Common myeloid progenitor, CD34-positive (primary cell): Measurements from ENCODE around the gene CCDC122.
"Not testable (repeated sequence)": the region's sequence is repeated elsewhere in the genome, so short reads cannot be mapped to it uniquely, and the experiment has no call there.

Experiments
- CTCF ChIA-PET: fragments of 350-600 bp; sonication (Branson Sonifier 250); formaldehyde crosslinking; loops from one replicate; lab custom pipeline; 2021; ENCODE audit warnings: antibody characterized with exemption; lab: Charles Lee
- POLR2A ChIA-PET: fragments of 350-600 bp; sonication (Branson Sonifier 250); formaldehyde crosslinking; loops from one replicate; lab custom pipeline; 2021; ENCODE audit warnings: antibody characterized with exemption; lab: Charles Lee
- DNase-seq, 3 donors: peaks; one replicate each; pipeline versions ENCODE4 v3.0.0 to v3.0.0-alpha.2; 2013
- H3K27ac ChIP-seq, 2 experiments: 1 replicate in 1 of 2; 2 replicates in 1 of 2; pipeline ENCODE4 v1.7.0; 2013; ENCODE audit warnings: inconsistent platforms in 2 of 2, low read length in 2 of 2, mild to moderate bottlenecking in 2 of 2, low read depth in 1 of 2, moderate library complexity in 1 of 2; ENCODE audit not compliant: severe bottlenecking in 2 of 2, insufficient read depth in 1 of 2, poor library complexity in 1 of 2
- H3K27me3 ChIP-seq, 5 experiments: replicated peaks in 2 of 5; 1 replicate in 3 of 5; 2 replicates in 2 of 5; pipeline versions ENCODE4 v1.6.1 to v1.7.0; 2013; ENCODE audit warnings: low read length in 4 of 5, mild to moderate bottlenecking in 2 of 5, moderate library complexity in 2 of 5, inconsistent platforms in 1 of 5; ENCODE audit not compliant: insufficient read depth in 5 of 5, control insufficient read depth in 4 of 5
- H3K36me3 ChIP-seq, 4 experiments: 1 replicate in 2 of 4; 2 replicates in 2 of 4; pipeline versions ENCODE4 v1.6.1 to v1.7.0; 2013; ENCODE audit warnings: low read length in 3 of 4, control low read depth in 1 of 4, mild to moderate bottlenecking in 1 of 4; ENCODE audit not compliant: control insufficient read depth in 4 of 4, insufficient read depth in 4 of 4
- H3K4me1 ChIP-seq, 4 experiments: 1 replicate in 3 of 4; 2 replicates in 1 of 4; pipeline versions ENCODE4 v1.6.1 to v1.7.1; 2013; ENCODE audit warnings: low read length in 3 of 4, mild to moderate bottlenecking in 3 of 4, control low read depth in 1 of 4, inconsistent platforms in 1 of 4, moderate library complexity in 1 of 4; ENCODE audit not compliant: control insufficient read depth in 4 of 4, insufficient read depth in 4 of 4; ENCODE audit errors: control extremely low read depth in 1 of 4
- H3K4me3 ChIP-seq, 7 experiments: 1 replicate in 4 of 7; 2 replicates in 3 of 7; pipeline versions ENCODE4 v1.5.1 to v1.7.0; 2013; ENCODE audit warnings: mild to moderate bottlenecking in 7 of 7, low read length in 6 of 7, moderate library complexity in 6 of 7, inconsistent platforms in 2 of 7, low read depth in 2 of 7, control low read depth in 1 of 7; ENCODE audit not compliant: insufficient read depth in 4 of 7, control insufficient read depth in 1 of 7; ENCODE audit errors: extremely low read depth in 1 of 7
- H3K9me3 ChIP-seq, 5 experiments: 1 replicate in 4 of 5; 2 replicates in 1 of 5; pipeline versions ENCODE4 v1.6.1 to v1.7.1; 2013; ENCODE audit warnings: low read length in 4 of 5, mild to moderate bottlenecking in 2 of 5, inconsistent platforms in 1 of 5, low read depth in 1 of 5, moderate library complexity in 1 of 5; ENCODE audit not compliant: control insufficient read depth in 4 of 5, insufficient read depth in 2 of 5; ENCODE audit errors: control extremely low read depth in 1 of 5
- WGBS: methylation state at CpG from one replicate; pipeline ENCODE4 v1.1.5; 2013; ENCODE audit not compliant: insufficient coverage; 5-methylcytosine and 5-hydroxymethylcytosine counted together

CCDC122 gene

DNA sequence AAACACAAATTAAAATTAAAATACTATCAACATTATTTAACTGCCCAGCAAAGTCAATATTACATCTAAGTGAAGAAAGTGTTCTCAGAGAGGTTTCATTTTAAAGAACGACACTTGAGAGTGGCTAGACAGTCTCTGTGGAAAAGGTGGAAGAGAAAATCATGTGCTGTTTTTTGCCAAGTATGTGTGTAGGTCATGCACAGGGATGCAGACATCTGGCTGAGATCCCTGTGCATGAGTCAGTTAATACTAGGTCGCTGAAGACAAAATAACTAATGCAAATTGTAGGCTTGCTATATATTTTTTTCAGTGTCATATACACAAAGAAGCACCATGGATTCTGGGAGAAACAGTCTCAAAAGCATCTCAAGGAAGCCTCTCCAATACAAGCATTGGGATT is 48.5 kb downstream of the CCDC122 start:
- WGBS: 100% methylated on average over 1 of the region's 2 CpGs

DNA sequence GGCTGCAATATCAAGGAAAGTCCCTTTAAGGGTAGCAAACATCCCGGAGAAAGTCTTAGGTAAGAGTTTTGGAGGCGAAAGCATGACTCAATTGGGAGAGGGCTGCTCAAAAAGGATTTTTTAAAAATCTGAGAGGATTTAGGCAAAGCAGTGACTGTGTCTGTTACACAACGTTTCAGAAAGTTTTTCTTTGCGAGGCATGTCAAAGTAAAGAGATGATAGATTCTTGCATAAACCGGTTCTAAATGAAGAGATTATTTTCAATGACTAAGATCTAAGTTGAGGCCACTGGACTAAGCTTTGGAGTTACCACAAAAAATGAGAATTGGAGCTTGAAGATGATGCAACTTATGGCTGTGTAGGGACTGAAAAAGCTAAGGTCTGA is 49.1 kb downstream of the CCDC122 start:
- no peak overlapping the region for H3K27ac ChIP-seq
- no peaks in the 10 kb centered on the region for H3K4me1 ChIP-seq
- POLR2A ChIA-PET: no interaction called here
- no peak overlapping the region for H3K4me3 ChIP-seq
- H3K9me3 ChIP-seq: no peaks in the 10 kb centered on the region
- CTCF ChIA-PET: no interaction called here
- WGBS: 98% methylated on average over 5 of the region's 5 CpGs
- DNase-seq: peak in 1 of 3 donors; percentile 22
- no peaks in the 10 kb centered on the region for H3K36me3 ChIP-seq
- H3K27me3 ChIP-seq: no peaks in the 10 kb centered on the region

More for the DNA sequence above, 48.5 kb downstream of the CCDC122 start:
- no peak for DNase-seq
- CTCF ChIA-PET: no interaction called here
- no peak overlapping the region for H3K27ac ChIP-seq
- no peaks in the 10 kb centered on the region for H3K4me1 ChIP-seq
- H3K9me3 ChIP-seq: no peaks in the 10 kb centered on the region
- H3K27me3 ChIP-seq: no peaks in the 10 kb centered on the region
- H3K36me3 ChIP-seq: no peaks in the 10 kb centered on the region
- POLR2A ChIA-PET: no interaction called here
- no peak overlapping the region for H3K4me3 ChIP-seq

DNA sequence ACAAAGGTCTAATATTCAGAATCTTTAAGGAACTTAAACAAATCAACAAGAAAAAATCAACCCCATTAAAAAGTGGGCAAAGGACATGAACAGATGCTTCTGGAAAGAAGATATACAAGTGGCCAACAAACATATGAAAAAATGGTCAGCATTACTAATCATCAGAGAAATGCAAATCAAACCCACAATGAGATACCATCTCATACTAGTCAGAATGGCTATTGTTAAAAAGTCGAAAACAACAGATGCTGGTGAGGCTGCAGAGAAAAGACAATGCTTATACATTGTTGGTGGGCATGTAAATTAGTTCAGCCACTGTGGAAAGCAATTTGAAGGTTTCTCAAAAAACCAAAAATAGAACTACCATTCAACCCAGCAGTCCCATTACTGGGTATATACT is 54.9 kb downstream of the CCDC122 start:
- H3K27me3 ChIP-seq, H3K9me3 ChIP-seq, H3K4me1 ChIP-seq, DNase-seq, H3K36me3 ChIP-seq, CTCF ChIA-PET, H3K4me3 ChIP-seq, POLR2A ChIA-PET, H3K27ac ChIP-seq: not testable (repeated sequence)
- no CpG with 5 or more reads among the region's 1 CpG for WGBS

DNA sequence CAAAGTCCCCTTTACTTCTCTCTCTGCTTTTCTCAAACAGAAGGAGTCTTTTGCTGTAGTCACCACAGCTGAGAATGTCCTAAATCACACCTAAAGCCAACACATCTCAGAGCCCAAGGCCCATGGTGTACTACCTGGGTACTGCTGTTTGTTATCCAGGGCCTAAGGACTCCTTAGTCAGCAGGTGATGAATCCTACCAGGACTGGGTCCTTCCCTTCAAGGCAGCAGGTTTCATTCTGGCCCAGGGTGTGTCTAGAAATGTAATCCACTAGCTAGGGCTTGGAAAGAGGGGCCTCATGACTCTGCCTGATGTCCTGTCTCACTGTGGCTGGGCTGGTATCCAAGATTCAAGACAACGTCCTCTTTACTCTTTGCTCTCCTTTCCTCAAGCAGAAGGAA is 56.6 kb downstream of the CCDC122 start:
- H3K4me1 ChIP-seq: no peaks in the 10 kb centered on the region
- WGBS: 30% methylated on average over 1 of the region's 1 CpG
- ChIA-PET CTCF (no interaction called here), POLR2A (no interaction called here)
- H3K9me3 ChIP-seq: peaks cover 0 to 6% (median 4%) of the 10 kb centered on the region in 5 experiments
- DNase-seq: no peak
- no peaks in the 10 kb centered on the region for H3K36me3 ChIP-seq
- H3K27ac ChIP-seq: no peak overlapping the region
- H3K27me3 ChIP-seq: no peaks in the 10 kb centered on the region
- no peak overlapping the region for H3K4me3 ChIP-seq

DNA sequence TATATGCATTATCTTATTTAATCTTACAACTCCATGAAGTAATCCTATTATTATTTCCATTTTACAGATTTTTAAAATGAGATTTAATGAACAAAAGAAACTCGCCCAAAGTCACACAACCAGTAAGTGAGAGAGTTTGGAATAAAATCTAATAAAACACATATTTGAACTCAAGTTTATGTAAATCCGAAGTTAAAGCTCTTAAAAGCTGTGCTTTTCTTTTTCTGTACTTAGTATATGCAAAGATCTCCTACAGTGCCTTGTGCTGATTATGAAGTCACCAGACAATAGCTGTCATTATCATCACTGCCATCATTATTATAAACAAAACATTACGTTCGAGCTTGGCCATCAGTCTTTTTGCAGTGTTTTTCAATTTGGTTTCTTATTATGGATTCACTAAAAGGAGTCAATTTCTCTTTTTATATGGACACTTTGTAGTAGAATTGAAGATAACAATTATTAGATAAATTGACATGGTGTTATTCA is 63.1 kb downstream of the CCDC122 start:
- Histone ChIP-seq H3K36me3 (no peaks in the 10 kb centered on the region), H3K27me3 (no peaks in the 10 kb centered on the region), H3K9me3 (peaks cover 0 to 4% (median 0%) of the 10 kb centered on the region in 5 experiments), H3K4me3 (no peak overlapping the region), H3K27ac (no peak overlapping the region), H3K4me1 (no peaks in the 10 kb centered on the region)
- no peak for DNase-seq
- ChIA-PET POLR2A (interaction anchor here (0.6 kb wide), 2 partner anchors 22 to 745 kb away, joined by 3 read pairs; no protein-coding TSS in a partner anchor), CTCF (interaction anchor here (1.7 to 6.3 kb wide), 2 partner anchors 9 to 12 kb away, joined by 5 to 30 read pairs; no protein-coding TSS in a partner anchor)
- no CpG with 5 or more reads among the region's 4 CpGs for WGBS

DNA sequence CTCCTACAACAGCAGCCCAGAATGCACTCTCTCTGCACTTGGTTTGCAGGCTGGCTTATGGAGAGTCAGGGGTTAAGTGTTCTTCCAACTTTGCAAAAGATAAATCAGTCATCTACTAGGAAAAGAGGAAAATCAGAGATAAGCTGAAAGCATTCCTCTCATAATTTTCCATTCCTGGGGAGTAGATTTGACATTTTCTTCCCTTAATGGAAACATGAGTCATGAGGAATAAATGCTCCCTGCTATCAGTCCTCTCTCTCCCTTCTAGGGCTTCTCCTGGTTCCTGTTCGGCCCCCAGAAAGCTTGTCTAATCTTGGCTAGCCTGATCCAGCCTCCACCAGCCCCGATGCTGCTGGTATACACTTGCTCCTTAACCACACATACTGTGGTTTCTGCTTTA is 64.3 kb downstream of the CCDC122 start:
- CTCF ChIA-PET: interaction anchor here (6.3 kb wide), 1 partner anchor 11 kb away, joined by 30 read pairs; no protein-coding TSS in a partner anchor
- POLR2A ChIA-PET: no interaction called here

DNA sequence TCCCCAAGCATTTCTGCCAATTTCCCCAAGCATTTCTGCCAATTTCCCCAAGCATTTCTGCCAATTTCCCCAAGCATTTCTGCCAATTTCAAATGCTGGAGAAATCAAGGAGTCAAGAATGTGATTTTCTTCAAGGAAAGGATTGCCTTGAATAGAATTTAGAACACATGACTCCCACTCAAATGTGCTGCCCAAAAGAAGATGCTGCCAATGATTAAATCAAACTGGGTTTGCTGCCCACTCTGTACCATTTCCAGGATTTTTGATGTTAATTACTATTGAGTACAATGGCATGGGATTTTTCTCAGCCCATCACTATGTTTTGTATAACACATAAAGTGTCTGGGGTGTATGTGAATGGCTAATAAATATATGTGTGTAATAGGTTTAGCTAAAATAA is 70.9 kb downstream of the CCDC122 start:
- Histone ChIP-seq H3K4me1 (peaks cover 0 to 2% (median 0%) of the 10 kb centered on the region in 4 experiments), H3K36me3 (no peaks in the 10 kb centered on the region), H3K27ac (no peak overlapping the region), H3K4me3 (no peak overlapping the region), H3K9me3 (no peaks in the 10 kb centered on the region), H3K27me3 (peaks cover 0 to 2% (median 0%) of the 10 kb centered on the region in 5 experiments)
- CTCF ChIA-PET: no interaction called here
- DNase-seq: no peak
- POLR2A ChIA-PET: no interaction called here

More for the DNA sequence above, 64.3 kb downstream of the CCDC122 start:
- Histone ChIP-seq H3K36me3 (no peaks in the 10 kb centered on the region), H3K27ac (no peak overlapping the region), H3K27me3 (no peaks in the 10 kb centered on the region), H3K9me3 (peaks cover 0 to 3% (median 0%) of the 10 kb centered on the region in 5 experiments), H3K4me1 (no peaks in the 10 kb centered on the region), H3K4me3 (no peak overlapping the region)
- WGBS: 100% methylated on average over 2 of the region's 2 CpGs
- no peak for DNase-seq
